Smooth muscle cell of the pulmonary artery (primary cell): Measurements from ENCODE around the gene DCHS1. TPM values are rescaled to one million over a fixed set of nuclear protein-coding genes. Genes with fewer than 3 reads are reported as not detected.

Experiments used
- total RNA-seq: library from RNA; depleted of rRNA; stranded (reverse); fragments of >200 nt; gene quantifications from 2 replicates; pipeline ENCODE4 v1.2.3, GENCODE V29; 2014

Gene DCHS1
- 6.6 and 52.4 TPM in 2 replicates for total RNA-seq

GRCh38 chr11:6655790-6656583 is at the start of gene DCHS1:
DCHS1 (minus strand) TSS chr11:6655809; CDS start chr11:6641613, 14,196 bp downstream.

GRCh38 chr11:6682936-6683861 is 27.6 kb upstream of the DCHS1 start, which contains the start of gene MRPL17:
MRPL17 (minus strand) TSS chr11:6683340; CDS start chr11:6683296, 44 bp downstream.

GRCh38 chr11:6619004-6619745 is 36.4 kb downstream of the DCHS1 start, which contains the start of gene TPP1:
TPP1 (minus strand) TSS chr11:6619422; CDS start chr11:6619400, 22 bp downstream.

GRCh38 chr11:6612213-6613041 is 43.2 kb downstream of the DCHS1 start, which contains the start of gene TAF10:
TAF10 (minus strand) TSS chr11:6612216; CDS start chr11:6612189, 27 bp downstream.

GRCh38 chr11:6603287-6604080 is 52.1 kb downstream of the DCHS1 start, which contains the start of the genes ILK and RRP8:
ILK (plus strand) TSS chr11:6603774; CDS start chr11:6604272, 498 bp downstream.
RRP8 (minus strand) TSS chr11:6603616; CDS start chr11:6603502, 114 bp downstream.

Other genes starting within 250 kb of the DCHS1 start
- gene APBB1, start 236.7 kb downstream of the DCHS1 start, total RNA-seq = 41.9 and 50.6 TPM in 2 replicates
- 0.78 and 0.92 TPM in 2 replicates for gene HPX, start 214.8 kb downstream of the DCHS1 start, total RNA-seq
- 40.8 and 53.7 TPM in 2 replicates for gene TRIM3, start 181.9 kb downstream of the DCHS1 start, total RNA-seq
- 49.1 and 51.6 TPM in 2 replicates for gene ARFIP2, start 174.5 kb downstream of the DCHS1 start, total RNA-seq
- 34.3 and 36.7 TPM in 2 replicates for gene TIMM10B, start 174.3 kb downstream of the DCHS1 start, total RNA-seq
- 9.0 and 10.7 TPM in 2 replicates for gene DNHD1, start 158.5 kb downstream of the DCHS1 start, total RNA-seq
- gene RRP8, start 52.2 kb downstream of the DCHS1 start, total RNA-seq = 10.7 and 12.5 TPM in 2 replicates
- gene ILK, start 52.0 kb downstream of the DCHS1 start, total RNA-seq = 218 and 255 TPM in 2 replicates
- gene TAF10, start 43.6 kb downstream of the DCHS1 start, total RNA-seq = 39.7 and 58.8 TPM in 2 replicates
- gene TPP1, start 36.4 kb downstream of the DCHS1 start, total RNA-seq = 294 and 429 TPM in 2 replicates
- gene MRPL17, start 27.5 kb upstream of the DCHS1 start, total RNA-seq = 49.8 and 61.2 TPM in 2 replicates
- 0.10 and 0.13 TPM in 2 replicates for gene OR2AG2, start 116.2 kb upstream of the DCHS1 start, total RNA-seq
- not detected in 2 replicates for gene OR2AG1, start 127.2 kb upstream of the DCHS1 start, total RNA-seq
- gene OR6A2, start 143.9 kb upstream of the DCHS1 start, total RNA-seq = 0.13 and 0.26 TPM in 2 replicates
- not detected in 2 replicates for gene OR10A5, start 189.9 kb upstream of the DCHS1 start, total RNA-seq
- not detected in 2 replicates for gene OR10A2, start 207.2 kb upstream of the DCHS1 start, total RNA-seq
- gene OR10A4, start 220.8 kb upstream of the DCHS1 start, total RNA-seq = not detected in 2 replicates
- gene OR2D2, start 236.7 kb upstream of the DCHS1 start, total RNA-seq = 0.13 and 0.36 TPM in 2 replicates